ENCODE data around the gene CTF1. TPM values are rescaled to one million over a fixed set of nuclear protein-coding genes. Genes with fewer than 3 reads are reported as not detected.

Gene CTF1
- total and polyA plus RNA-seq, 9 donors: 7.0 to 22.4 (median 14.4) TPM

DNA sequence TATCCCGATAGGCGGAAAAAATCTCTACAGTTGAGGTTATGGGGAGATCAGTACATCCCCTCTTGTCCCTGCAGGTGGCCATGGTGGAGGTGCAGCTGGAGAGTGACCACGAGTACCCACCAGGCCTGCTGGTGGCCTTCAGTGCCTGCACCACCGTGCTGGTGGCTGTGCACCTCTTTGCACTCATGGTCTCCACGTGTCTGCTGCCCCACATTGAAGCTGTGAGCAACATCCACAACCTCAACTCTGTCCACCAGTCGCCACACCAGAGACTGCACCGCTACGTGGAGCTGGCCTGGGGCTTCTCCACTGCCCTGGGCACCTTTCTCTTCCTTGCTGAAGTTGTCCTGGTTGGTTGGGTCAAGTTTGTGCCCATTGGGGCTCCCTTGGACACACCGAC lies 56.7 kb downstream of the CTF1 start:
- Histone ChIP-seq H3K4me3 (no peak overlapping the region), H3K27me3 (no peaks in the 10 kb centered on the region), H3K36me3 (no peaks in the 10 kb centered on the region), H3K27ac (no peak overlapping the region), H3K4me1 (ENCODE audit: insufficient read depth) (peaks cover 12% of the 10 kb centered on the region), H3K9me3 (no peaks in the 10 kb centered on the region)
- 78 to 84% (median 80%) methylated on average over 9 of the region's 9 CpGs for WGBS, 3 donors
- TF ChIP-seq, protein P1, sequence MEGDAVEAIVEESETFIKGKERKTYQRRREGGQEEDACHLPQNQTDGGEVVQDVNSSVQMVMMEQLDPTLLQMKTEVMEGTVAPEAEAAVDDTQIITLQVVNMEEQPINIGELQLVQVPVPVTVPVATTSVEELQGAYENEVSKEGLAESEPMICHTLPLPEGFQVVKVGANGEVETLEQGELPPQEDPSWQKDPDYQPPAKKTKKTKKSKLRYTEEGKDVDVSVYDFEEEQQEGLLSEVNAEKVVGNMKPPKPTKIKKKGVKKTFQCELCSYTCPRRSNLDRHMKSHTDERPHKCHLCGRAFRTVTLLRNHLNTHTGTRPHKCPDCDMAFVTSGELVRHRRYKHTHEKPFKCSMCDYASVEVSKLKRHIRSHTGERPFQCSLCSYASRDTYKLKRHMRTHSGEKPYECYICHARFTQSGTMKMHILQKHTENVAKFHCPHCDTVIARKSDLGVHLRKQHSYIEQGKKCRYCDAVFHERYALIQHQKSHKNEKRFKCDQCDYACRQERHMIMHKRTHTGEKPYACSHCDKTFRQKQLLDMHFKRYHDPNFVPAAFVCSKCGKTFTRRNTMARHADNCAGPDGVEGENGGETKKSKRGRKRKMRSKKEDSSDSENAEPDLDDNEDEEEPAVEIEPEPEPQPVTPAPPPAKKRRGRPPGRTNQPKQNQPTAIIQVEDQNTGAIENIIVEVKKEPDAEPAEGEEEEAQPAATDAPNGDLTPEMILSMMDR (IDR thresholded peaks at IDR 0.05): no peak
- TF ChIP-seq EP300 (IDR thresholded peaks at IDR 0.05) (no peak), POLR2A (IDR thresholded peaks at IDR 0.05) (no peak)
- DNase-seq: no peak
- intact Hi-C loops (cut with DNase I): loop anchor here in 1 of 4 donors (10.0 kb wide), 1 partner anchor 162 kb away; the partner anchor contains the start of gene KAT8

MicroRNAs within 50 kb of the gene (microRNA counts, 767-probe panel; counts per million panel counts)
- microRNA hsa-miR-762: 530 counts per million, percentile 78 among the panel's probes with 10 or more counts

Small RNA genes lying within 50 kb of the gene (microRNA-seq; reads per million reads assigned to microRNA genes)
- 0.18 to 2.2 (median 0.38) reads per million in 3 donors for gene MIR4519
- gene MIR762: 0 to 0.16 (median 0) reads per million in 3 donors

Small RNA genes lying within 50 kb of the gene (small RNA-seq; reads per million reads assigned to genes)
- gene AC135048.1 (not detected), gene MIR4519 (not detected), gene MIR762 (not detected)

Other genes with a start within 250 kb of the CTF1 start
- 10 to 100 TPM; 20.6 to 76.2 (median 50.3) TPM for gene PRR14, start 245.7 kb upstream of the CTF1 start, total RNA-seq
- gene PRR14, start 245.7 kb upstream of the CTF1 start, polyA plus RNA-seq: 10 to 100 TPM; 37.1 to 52.4 TPM
- 10 to 100 TPM; 22.5 to 75.6 (median 63.0) TPM for gene FBRS, start 238.2 kb upstream of the CTF1 start, total RNA-seq
- gene FBRS, start 238.2 kb upstream of the CTF1 start, polyA plus RNA-seq: 10 to 100 TPM; 15.6 to 45.6 TPM
- gene SRCAP, start 197.4 kb upstream of the CTF1 start, total RNA-seq: 10 to 100 TPM; 11.4 to 73.1 (median 55.1) TPM
- gene SRCAP, start 197.4 kb upstream of the CTF1 start, polyA plus RNA-seq: 10 to 100 TPM; 13.5 to 20.9 TPM
- 10 to 100 TPM; 14.2 to 41.6 (median 21.0) TPM for gene PHKG2, start 148.2 kb upstream of the CTF1 start, total RNA-seq
- 10 to 100 TPM; 13.1 to 20.6 TPM for gene PHKG2, start 148.2 kb upstream of the CTF1 start, polyA plus RNA-seq
- gene CFAP119, start 134.6 kb upstream of the CTF1 start, total RNA-seq: 10 to 100 TPM in 1 of 7 donors, 1 to 10 TPM in 6; 1.2 to 27.0 (median 5.1) TPM
- gene CFAP119, start 134.6 kb upstream of the CTF1 start, polyA plus RNA-seq: 1 to 10 TPM; 2.1 to 4.6 TPM
- 100 to 1,000 TPM in 3 of 7 donors, 10 to 100 TPM in 4; 74.4 to 143 (median 94.3) TPM for gene RNF40, start 134.3 kb upstream of the CTF1 start, total RNA-seq
- 100 to 1,000 TPM in 1 of 2 donors, 10 to 100 TPM in 1; 67.2 to 110 TPM for gene RNF40, start 134.3 kb upstream of the CTF1 start, polyA plus RNA-seq
- 10 to 100 TPM in 6 of 7 donors, 1 to 10 TPM in 1; 9.4 to 26.3 (median 21.9) TPM for gene ZNF629, start 109.4 kb upstream of the CTF1 start, total RNA-seq
- 10 to 100 TPM in 1 of 2 donors, 1 to 10 TPM in 1; 8.2 to 12.4 TPM for gene ZNF629, start 109.4 kb upstream of the CTF1 start, polyA plus RNA-seq
- 10 to 100 TPM; 34.4 to 54.8 (median 49.0) TPM for gene BCL7C, start 2.5 kb upstream of the CTF1 start, total RNA-seq
- 10 to 100 TPM; 13.3 to 44.1 TPM for gene BCL7C, start 2.5 kb upstream of the CTF1 start, polyA plus RNA-seq
- gene FBXL19, start 27.0 kb downstream of the CTF1 start, total RNA-seq: 10 to 100 TPM; 10.2 to 24.3 (median 15.4) TPM
- 10 to 100 TPM in 1 of 2 donors, 1 to 10 TPM in 1; 1.6 to 12.4 TPM for gene FBXL19, start 27.0 kb downstream of the CTF1 start, polyA plus RNA-seq
- 10 to 100 TPM; 21.5 to 30.8 (median 24.1) TPM for gene ORAI3, start 52.5 kb downstream of the CTF1 start, total RNA-seq
- 10 to 100 TPM; 26.0 to 27.5 TPM for gene ORAI3, start 52.5 kb downstream of the CTF1 start, polyA plus RNA-seq
- gene SETD1A, start 61.1 kb downstream of the CTF1 start, total RNA-seq: 10 to 100 TPM in 5 of 7 donors, 1 to 10 TPM in 2; 5.0 to 31.8 (median 24.9) TPM
- gene SETD1A, start 61.1 kb downstream of the CTF1 start, polyA plus RNA-seq: 10 to 100 TPM in 1 of 2 donors, 1 to 10 TPM in 1; 5.8 to 17.1 TPM
- gene HSD3B7, start 88.6 kb downstream of the CTF1 start, total RNA-seq: 10 to 100 TPM in 4 of 7 donors, 1 to 10 TPM in 3; 8.0 to 24.5 (median 10.5) TPM
- gene HSD3B7, start 88.6 kb downstream of the CTF1 start, polyA plus RNA-seq: 1 to 10 TPM; 3.9 to 8.0 TPM
- gene STX1B, start 114.0 kb downstream of the CTF1 start, total RNA-seq: 1 to 10 TPM in 4 of 7 donors, under 1 TPM in 3; 0.34 to 1.5 (median 1.0) TPM
- gene STX1B, start 114.0 kb downstream of the CTF1 start, polyA plus RNA-seq: under 1 TPM; 0.36 to 0.57 TPM
- gene STX4, start 136.9 kb downstream of the CTF1 start, total RNA-seq: 10 to 100 TPM; 26.2 to 73.8 (median 59.2) TPM
- 10 to 100 TPM; 34.4 to 53.7 TPM for gene STX4, start 136.9 kb downstream of the CTF1 start, polyA plus RNA-seq
- 1 to 10 TPM; 4.2 to 7.4 (median 5.7) TPM for gene ZNF668, start 177.6 kb downstream of the CTF1 start, total RNA-seq
- gene ZNF668, start 177.6 kb downstream of the CTF1 start, polyA plus RNA-seq: 1 to 10 TPM; 1.3 to 6.7 TPM
- 10 to 100 TPM; 12.4 to 16.3 (median 14.8) TPM for gene ZNF646, start 177.8 kb downstream of the CTF1 start, total RNA-seq
- 10 to 100 TPM in 1 of 2 donors, 1 to 10 TPM in 1; 2.3 to 12.0 TPM for gene ZNF646, start 177.8 kb downstream of the CTF1 start, polyA plus RNA-seq
- 1 to 10 TPM; 1.1 to 2.9 (median 1.5) TPM for gene PRSS53, start 192.3 kb downstream of the CTF1 start, total RNA-seq
- gene PRSS53, start 192.3 kb downstream of the CTF1 start, polyA plus RNA-seq: 1 to 10 TPM in 1 of 2 donors, under 1 TPM in 1; 0.30 to 1.4 TPM
- 100 to 1,000 TPM in 1 of 7 donors, 10 to 100 TPM in 6; 72.1 to 114 (median 84.5) TPM for gene VKORC1, start 198.2 kb downstream of the CTF1 start, total RNA-seq
- gene VKORC1, start 198.2 kb downstream of the CTF1 start, polyA plus RNA-seq: 100 to 1,000 TPM; 117 to 141 TPM
- 10 to 100 TPM; 34.1 to 51.9 (median 40.5) TPM for gene BCKDK, start 211.8 kb downstream of the CTF1 start, total RNA-seq
- 10 to 100 TPM; 18.6 to 29.2 TPM for gene BCKDK, start 211.8 kb downstream of the CTF1 start, polyA plus RNA-seq
- 100 to 1,000 TPM in 4 of 7 donors, 10 to 100 TPM in 3; 71.5 to 129 (median 105) TPM for gene KAT8, start 221.1 kb downstream of the CTF1 start, total RNA-seq
- gene KAT8, start 221.1 kb downstream of the CTF1 start, polyA plus RNA-seq: 10 to 100 TPM; 66.4 to 87.0 TPM
- gene PRSS8, start 239.1 kb downstream of the CTF1 start, total RNA-seq: 10 to 100 TPM in 1 of 7 donors, 1 to 10 TPM in 4, not detected in 2; 1.4 to 47.0 (median 2.4) TPM
- under 1 TPM in 1 of 2 donors, not detected in 1; 0.05 TPM for gene PRSS8, start 239.1 kb downstream of the CTF1 start, polyA plus RNA-seq